ACC112 (cell line): Measurements from ENCODE around the gene BMERB1.
"Not testable (repeated sequence)": the region's sequence is repeated elsewhere in the genome, so short reads cannot be mapped to it uniquely, and the experiment has no call there.

Source experiments
- H2AFZ ChIP-seq: fragments of 200-600 bp; sonication (generic); one replicate; pipeline ENCODE4 v1.6.0; 2017; ENCODE audit warnings: antibody characterized with exemption, low read length; ENCODE audit not compliant: unreplicated experiment
- H3K27ac ChIP-seq: fragments of 200-600 bp; sonication (generic); 2 replicates; pipeline ENCODE4 v1.5.1; 2014; ENCODE audit warnings: low read depth, mild to moderate bottlenecking, antibody characterized with exemption, low read length, moderate library complexity
- H3K27me3 ChIP-seq: fragments of 200-600 bp; sonication (generic); 2 replicates; pipeline ENCODE4 v1.6.1; 2014; ENCODE audit warnings: mild to moderate bottlenecking, antibody characterized with exemption, low read length, moderate library complexity, mixed read lengths; ENCODE audit not compliant: insufficient read depth
- H3K36me3 ChIP-seq: fragments of 200-600 bp; sonication (generic); 2 replicates; pipeline ENCODE4 v1.6.1; 2016; ENCODE audit warnings: mild to moderate bottlenecking, antibody characterized with exemption, low read length, moderate library complexity, mixed read lengths; ENCODE audit not compliant: insufficient read depth
- H3K4me1 ChIP-seq: fragments of 200-600 bp; sonication (generic); one replicate; pipeline ENCODE4 v1.6.1; 2016; ENCODE audit warnings: low read length, mixed read lengths; ENCODE audit not compliant: insufficient read depth, unreplicated experiment, control insufficient read depth
- H3K4me3 ChIP-seq: fragments of 200-600 bp; sonication (generic); 2 replicates; pipeline ENCODE4 v1.5.1; 2014; ENCODE audit warnings: mild to moderate bottlenecking, low read depth, low read length
- H3K79me2 ChIP-seq: fragments of 200-600 bp; sonication (generic); one replicate; pipeline ENCODE4 v1.6.0; 2016; ENCODE audit warnings: low read length; ENCODE audit not compliant: control insufficient read depth, unreplicated experiment, insufficient read depth

The BMERB1 gene

GRCh38 chr16:15573896-15574613 is 139.7 kb downstream of the BMERB1 start:
- H3K4me1 ChIP-seq: peaks cover 28% of the 10 kb centered on the region
- H3K36me3 ChIP-seq, H2AFZ ChIP-seq, H3K27me3 ChIP-seq, H3K4me3 ChIP-seq, H3K27ac ChIP-seq, H3K79me2 ChIP-seq: not testable (repeated sequence)

DNA sequence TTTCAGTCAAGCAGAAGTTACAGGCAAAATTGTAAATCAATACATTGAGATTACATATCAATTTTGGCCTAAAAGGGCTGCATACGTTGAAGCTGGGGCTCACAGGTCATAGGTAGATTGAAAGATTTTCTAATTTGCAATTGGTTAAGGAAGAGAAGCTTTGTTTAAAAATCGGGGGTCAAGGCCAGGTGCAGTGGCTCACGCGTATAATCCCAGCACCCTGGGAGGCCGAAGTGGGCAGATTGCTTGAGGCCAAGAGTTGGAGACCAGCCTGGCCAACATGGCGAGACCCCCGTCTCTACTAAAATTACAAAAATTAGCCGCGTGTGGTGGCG is 140.2 kb downstream of the BMERB1 start:
- Histone ChIP-seq H3K79me2 (no peaks in the 10 kb centered on the region), H3K4me1 (peaks cover 28% of the 10 kb centered on the region), H3K36me3 (peaks cover 4% of the 10 kb centered on the region; the same call in 1 of the 2 replicates), H3K27ac (no peak overlapping the region), H3K4me3 (no peak overlapping the region), H3K27me3 (no peaks in the 10 kb centered on the region), H2AFZ (no peak overlapping the region)

- Histone ChIP-seq H2AFZ (no peak overlapping the region), H3K79me2 (no peaks in the 10 kb centered on the region), H3K4me1 (peaks cover 28% of the 10 kb centered on the region), H3K36me3 (peaks cover 4% of the 10 kb centered on the region; the same call in 1 of the 2 replicates), H3K27me3 (no peaks in the 10 kb centered on the region), H3K4me3 (no peak overlapping the region), H3K27ac (no peak overlapping the region)
Observed at GRCh38 chr16:15575293-15576049, 141.1 kb downstream of the BMERB1 start.

DNA sequence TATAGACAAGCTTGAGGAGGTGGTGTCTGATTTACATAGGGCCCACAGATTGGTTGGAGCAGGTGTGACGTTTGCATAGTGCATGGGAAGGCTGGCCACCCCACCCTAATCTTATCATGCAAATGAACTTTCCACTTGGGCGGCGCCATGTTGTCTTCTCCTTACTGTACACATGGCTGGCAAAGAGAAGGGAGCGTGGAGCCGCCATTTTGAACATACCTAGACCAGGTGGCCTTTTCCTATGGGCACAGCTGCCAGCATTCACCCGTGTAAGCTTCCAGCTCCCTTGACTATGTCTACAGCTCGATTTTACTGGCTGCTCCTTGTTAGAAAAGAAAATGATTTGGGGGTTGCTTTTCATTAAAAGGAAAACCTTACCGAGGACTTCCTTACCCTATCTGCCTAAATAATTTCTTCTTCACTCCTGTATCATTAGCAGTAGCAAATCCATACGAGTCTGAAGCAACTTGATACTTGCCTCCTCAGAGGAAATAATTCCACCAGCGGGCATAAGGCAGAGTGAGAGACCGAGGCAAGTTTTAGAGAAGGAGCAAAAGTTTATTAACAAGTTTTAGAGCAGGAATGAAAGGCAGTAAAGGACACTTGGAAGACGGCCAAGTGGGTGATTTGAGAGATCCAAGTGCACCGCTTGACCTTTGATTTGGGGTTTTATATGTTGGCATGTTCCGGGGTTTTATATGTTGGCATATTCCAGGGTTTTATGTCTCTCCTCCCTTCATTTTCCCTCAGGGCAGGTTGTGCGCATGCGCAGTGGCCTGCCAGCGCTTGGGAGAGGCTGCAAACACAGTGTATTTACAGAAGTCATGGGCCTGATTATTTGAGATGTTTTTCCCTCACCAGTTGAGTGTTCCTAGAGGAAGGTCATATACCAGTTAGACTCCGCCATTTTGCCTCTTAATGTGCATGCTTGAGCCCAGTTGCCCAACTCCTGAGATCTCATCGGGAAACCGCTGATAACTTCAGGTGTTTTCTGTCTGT is 142.9 kb downstream of the BMERB1 start:
- Histone ChIP-seq H3K4me1 (peaks cover 17% of the 10 kb centered on the region), H3K79me2 (no peaks in the 10 kb centered on the region), H3K27me3 (no peaks in the 10 kb centered on the region), H3K36me3 (peaks cover 4% of the 10 kb centered on the region; the same call in 1 of the 2 replicates), H2AFZ (no peak overlapping the region), H3K4me3 (no peak overlapping the region), H3K27ac (no peak overlapping the region)

DNA sequence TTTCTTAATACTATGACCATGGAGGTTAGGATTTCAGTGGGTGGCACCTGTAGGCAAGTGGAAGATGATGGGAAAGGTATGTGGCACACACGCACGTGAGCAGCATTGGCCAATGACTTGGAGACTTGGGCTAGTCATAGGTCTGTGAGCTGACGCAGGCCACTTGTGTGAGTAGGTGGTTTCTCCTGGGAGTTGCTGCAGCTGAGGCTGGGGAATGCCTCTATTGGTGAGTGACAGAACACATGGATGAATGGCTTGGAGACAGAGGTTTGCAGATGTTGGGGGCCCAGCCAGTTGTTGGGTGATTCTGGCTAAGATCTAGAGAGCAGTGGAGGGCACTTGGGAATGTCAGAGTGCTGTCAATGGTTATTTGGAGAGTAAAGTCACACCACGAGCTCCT is 144.4 kb downstream of the BMERB1 start:
- H3K36me3 ChIP-seq: peaks cover 16% of the 10 kb centered on the region
- H3K27me3 ChIP-seq: no peaks in the 10 kb centered on the region
- no peaks in the 10 kb centered on the region for H3K79me2 ChIP-seq
- H3K4me3 ChIP-seq: no peak overlapping the region
- H3K27ac ChIP-seq: no peak overlapping the region
- H2AFZ ChIP-seq: no peak overlapping the region
- peaks cover 1% of the 10 kb centered on the region for H3K4me1 ChIP-seq

DNA sequence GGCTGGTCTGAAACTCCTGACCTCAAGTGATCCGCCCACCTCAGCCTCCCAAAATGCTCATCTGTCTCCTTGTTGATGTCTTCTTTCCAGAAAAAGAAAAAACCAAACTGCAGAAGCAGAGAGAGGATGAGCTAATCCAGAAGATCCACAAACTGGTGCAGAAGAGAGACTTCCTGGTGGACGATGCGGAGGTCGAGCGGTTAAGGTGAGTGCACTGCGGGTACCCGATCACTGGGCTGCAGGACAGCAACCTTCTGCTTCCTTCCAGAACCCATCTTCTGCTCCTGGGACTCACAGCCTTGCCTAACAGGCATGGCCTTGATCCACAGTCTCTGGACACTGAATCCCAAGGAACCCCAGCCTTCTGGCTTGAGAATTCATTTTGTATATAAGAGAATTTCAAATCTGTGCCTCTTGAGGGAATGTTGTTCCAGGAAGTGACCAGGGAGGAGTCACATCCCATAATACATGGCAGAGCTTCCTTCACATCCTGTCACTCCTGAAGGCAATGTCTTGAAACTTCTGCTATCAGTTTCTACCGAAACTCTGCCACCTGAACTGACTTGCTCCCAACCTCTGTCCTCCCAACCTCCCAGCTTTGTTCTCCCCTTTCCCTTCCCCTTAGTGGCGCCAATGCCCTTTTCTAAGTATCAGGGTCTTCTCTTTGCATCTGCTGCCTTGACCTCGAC is 146.9 kb downstream of the BMERB1 start:
- H3K4me1 ChIP-seq: no peaks in the 10 kb centered on the region
- no peak overlapping the region for H2AFZ ChIP-seq
- H3K36me3 ChIP-seq: peaks cover 22% of the 10 kb centered on the region
- H3K27ac ChIP-seq: no peak overlapping the region
- H3K27me3 ChIP-seq: no peaks in the 10 kb centered on the region
- H3K4me3 ChIP-seq: no peak overlapping the region
- no peaks in the 10 kb centered on the region for H3K79me2 ChIP-seq

DNA sequence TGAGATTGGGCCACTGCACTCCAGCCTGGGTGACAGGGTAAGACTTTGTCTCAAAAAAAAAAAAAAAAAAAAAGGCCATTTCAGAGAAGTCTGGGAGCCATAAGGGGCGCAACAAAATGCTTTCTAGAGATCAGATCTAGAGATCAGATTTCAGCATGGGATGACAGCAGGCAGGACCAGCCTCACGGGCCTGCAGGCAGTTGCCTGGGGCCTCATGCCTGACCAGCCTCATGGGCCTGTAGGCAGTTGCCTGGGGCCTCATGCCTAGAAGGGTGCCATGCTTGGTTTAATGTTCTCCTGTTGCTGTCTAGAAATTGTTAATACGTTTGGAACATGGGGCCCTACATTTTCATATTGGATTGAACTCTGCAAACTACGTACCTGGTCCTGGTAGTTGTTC is 149.1 kb downstream of the BMERB1 start:
- Histone ChIP-seq H3K79me2 (no peaks in the 10 kb centered on the region), H2AFZ (no peak overlapping the region), H3K36me3 (peaks cover 38% of the 10 kb centered on the region), H3K4me1 (no peaks in the 10 kb centered on the region), H3K4me3 (no peak overlapping the region), H3K27ac (no peak overlapping the region), H3K27me3 (no peaks in the 10 kb centered on the region)

- peaks cover 38% of the 10 kb centered on the region for H3K36me3 ChIP-seq
- no peaks in the 10 kb centered on the region for H3K79me2 ChIP-seq
- H3K27ac ChIP-seq: no peak overlapping the region
- no peak overlapping the region for H2AFZ ChIP-seq
- no peaks in the 10 kb centered on the region for H3K27me3 ChIP-seq
- no peak overlapping the region for H3K4me3 ChIP-seq
- peaks cover 4% of the 10 kb centered on the region for H3K4me1 ChIP-seq
Observed at GRCh38 chr16:15585956-15586355, 151.6 kb downstream of the BMERB1 start.

DNA sequence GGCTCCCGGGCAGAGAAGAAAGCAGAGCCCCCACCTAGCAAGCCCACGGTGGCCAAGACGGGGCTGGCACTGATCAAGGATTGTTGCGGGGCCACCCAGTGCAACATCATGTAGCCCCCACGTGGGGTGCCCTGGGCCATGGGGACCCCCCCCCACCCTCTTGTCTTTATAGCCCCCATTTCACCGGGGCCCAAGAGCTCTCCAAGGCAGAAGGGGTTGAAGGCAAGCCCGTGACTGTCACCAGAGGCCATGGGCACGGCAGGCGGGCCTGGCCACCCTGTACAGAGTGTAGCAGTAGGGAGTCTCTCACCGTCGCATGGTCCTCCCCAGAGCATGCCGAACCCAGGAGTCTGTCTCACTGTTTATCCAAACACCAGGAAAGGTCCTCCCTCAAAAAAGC is 152.3 kb downstream of the BMERB1 start:
- Histone ChIP-seq H3K4me3 (no peak overlapping the region), H3K27me3 (no peaks in the 10 kb centered on the region), H3K4me1 (peaks cover 10% of the 10 kb centered on the region), H3K27ac (no peak overlapping the region), H3K36me3 (peaks cover 38% of the 10 kb centered on the region), H3K79me2 (no peaks in the 10 kb centered on the region), H2AFZ (no peak overlapping the region)
